BJ (cell line): Measurements from ENCODE around the gene FBXW11. TPM values are rescaled to one million over a fixed set of nuclear protein-coding genes. Genes with fewer than 3 reads are reported as not detected.

ENCODE experiments used
- CTCF ChIA-PET: fragments of 350-600 bp; formaldehyde crosslinking; extraction: SDS; loops from one replicate; lab custom pipeline; 2021; ENCODE audit warnings: antibody characterized with exemption, inconsistent platforms; lab: Yijun Ruan, JAX
- POLR2A ChIA-PET: fragments of 300-600 bp; sonication (Branson Sonifier 250); formaldehyde crosslinking; extraction: SDS; loops from one replicate; lab custom pipeline; 2021; ENCODE audit warnings: antibody characterized with exemption; lab: Charles Lee
- DNase-seq: peaks from one replicate; pipeline ENCODE4 v3.0.0-alpha.2; 2011; ENCODE audit warnings: low read depth
- H3K27me3 ChIP-seq: 2 replicates; pipeline ENCODE4 v1.6.0; 2011; ENCODE audit warnings: low read length; ENCODE audit not compliant: control insufficient read depth, insufficient read depth
- H3K36me3 ChIP-seq: 2 replicates; pipeline ENCODE4 v1.5.1; 2011; ENCODE audit warnings: low read length; ENCODE audit not compliant: control insufficient read depth, insufficient read depth
- H3K4me3 ChIP-seq: 2 replicates; pipeline ENCODE4 v1.5.1; 2011; ENCODE audit warnings: low read depth, mild to moderate bottlenecking, control low read depth, low read length
- polyA plus RNA-seq: library from polyadenylated mRNA; depleted of rRNA; stranded (reverse); fragments of >200 nt; gene quantifications from 2 replicates; pipeline ENCODE4 v1.2.3, GENCODE V29; 2011
- TF ChIP-seq, protein P1 (sequence below): IDR thresholded peaks from 2 replicates; pipeline ENCODE4 v1.5.1; 2011; ENCODE audit warnings: low read depth, mild to moderate bottlenecking, control low read depth, inconsistent platforms, low read length, moderate library complexity; ENCODE audit not compliant: insufficient read depth

FBXW11 gene
- polyA plus RNA-seq, 1 experiment: 55.5 TPM

DNA sequence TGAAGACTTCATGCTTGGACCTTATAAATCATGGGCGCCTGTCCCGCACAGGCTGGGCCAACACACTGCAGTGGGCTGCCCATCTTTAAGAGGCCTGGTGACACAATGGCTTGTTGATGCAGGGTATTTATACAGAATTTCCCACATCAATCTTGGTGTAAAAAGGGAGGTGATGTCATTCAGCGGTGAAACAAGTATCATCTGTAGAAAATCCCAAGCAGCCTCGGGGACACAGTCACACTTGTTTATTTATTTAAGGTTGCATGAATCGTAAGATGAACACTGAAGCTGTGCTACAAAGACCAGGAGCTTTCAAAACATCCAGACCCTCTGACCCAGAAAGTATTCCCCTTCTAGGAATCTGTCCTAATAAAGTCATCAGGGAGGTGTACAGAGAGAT, 180.3 kb downstream of the FBXW11 start:
- no peaks in the 10 kb centered on the region for H3K36me3 ChIP-seq
- ChIA-PET POLR2A (no interaction called here), CTCF (interaction anchor here (1.0 kb wide), 1 partner anchor 250 kb away, joined by 3 read pairs; no protein-coding TSS in a partner anchor)
- H3K4me3 ChIP-seq: no peak overlapping the region
- DNase-seq: no peak
- 0 out of 2 replicates have a peak, but pooled peaks cover 1% of the 10 kb centered on the region for H3K27me3 ChIP-seq
- TF ChIP-seq, protein P1, sequence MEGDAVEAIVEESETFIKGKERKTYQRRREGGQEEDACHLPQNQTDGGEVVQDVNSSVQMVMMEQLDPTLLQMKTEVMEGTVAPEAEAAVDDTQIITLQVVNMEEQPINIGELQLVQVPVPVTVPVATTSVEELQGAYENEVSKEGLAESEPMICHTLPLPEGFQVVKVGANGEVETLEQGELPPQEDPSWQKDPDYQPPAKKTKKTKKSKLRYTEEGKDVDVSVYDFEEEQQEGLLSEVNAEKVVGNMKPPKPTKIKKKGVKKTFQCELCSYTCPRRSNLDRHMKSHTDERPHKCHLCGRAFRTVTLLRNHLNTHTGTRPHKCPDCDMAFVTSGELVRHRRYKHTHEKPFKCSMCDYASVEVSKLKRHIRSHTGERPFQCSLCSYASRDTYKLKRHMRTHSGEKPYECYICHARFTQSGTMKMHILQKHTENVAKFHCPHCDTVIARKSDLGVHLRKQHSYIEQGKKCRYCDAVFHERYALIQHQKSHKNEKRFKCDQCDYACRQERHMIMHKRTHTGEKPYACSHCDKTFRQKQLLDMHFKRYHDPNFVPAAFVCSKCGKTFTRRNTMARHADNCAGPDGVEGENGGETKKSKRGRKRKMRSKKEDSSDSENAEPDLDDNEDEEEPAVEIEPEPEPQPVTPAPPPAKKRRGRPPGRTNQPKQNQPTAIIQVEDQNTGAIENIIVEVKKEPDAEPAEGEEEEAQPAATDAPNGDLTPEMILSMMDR: no peak

DNA sequence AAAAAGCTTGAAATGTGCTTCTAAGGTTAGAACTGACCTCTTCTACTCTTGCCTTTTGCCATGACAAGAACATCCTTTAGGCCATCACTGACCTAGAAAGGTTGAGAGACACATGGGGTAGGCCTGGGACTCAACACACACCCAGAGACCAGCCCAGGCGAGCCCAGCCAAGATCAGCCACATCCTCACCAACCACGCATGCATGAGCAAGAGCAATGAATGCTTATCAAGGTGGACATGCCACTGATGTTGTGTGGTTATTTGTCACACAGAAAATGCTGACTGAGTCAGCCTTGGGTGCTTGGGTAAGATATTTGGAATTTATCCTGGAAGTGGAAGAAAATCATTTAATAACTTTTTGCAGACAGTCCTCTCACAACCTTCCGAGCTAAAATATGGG, 181.4 kb downstream of the FBXW11 start:
- no peaks in the 10 kb centered on the region for H3K36me3 ChIP-seq
- H3K27me3 ChIP-seq: 0 out of 2 replicates have a peak, but pooled peaks cover 1% of the 10 kb centered on the region
- no peak overlapping the region for H3K4me3 ChIP-seq
- no peak for DNase-seq
- TF ChIP-seq, protein P1: no peak
- ChIA-PET POLR2A (no interaction called here), CTCF (no interaction called here)

- POLR2A ChIA-PET: no interaction called here
- no peaks in the 10 kb centered on the region for H3K36me3 ChIP-seq
- CTCF ChIA-PET: no interaction called here
- no peak overlapping the region for H3K4me3 ChIP-seq
- TF ChIP-seq, protein P1: no peak
- H3K27me3 ChIP-seq: peaks cover 1% of the 10 kb centered on the region; the same call in 1 of the 2 replicates
- no peak for DNase-seq
These were observed 183.2 kb downstream of the FBXW11 start for GRCh38 chr5:171823269-171823668.

GRCh38 chr5:171821286-171821685, 185.2 kb downstream of the FBXW11 start:
- TF ChIP-seq, protein P1: no peak
- ChIA-PET POLR2A (interaction anchor here (0.6 kb wide), 1 partner anchor 149 kb away, joined by 4 read pairs; no protein-coding TSS in a partner anchor), CTCF (no interaction called here)
- Histone ChIP-seq H3K36me3 (no peaks in the 10 kb centered on the region), H3K27me3 (peaks cover 1% of the 10 kb centered on the region; the same call in 1 of the 2 replicates), H3K4me3 (no peak overlapping the region)
- DNase-seq: no peak

DNA sequence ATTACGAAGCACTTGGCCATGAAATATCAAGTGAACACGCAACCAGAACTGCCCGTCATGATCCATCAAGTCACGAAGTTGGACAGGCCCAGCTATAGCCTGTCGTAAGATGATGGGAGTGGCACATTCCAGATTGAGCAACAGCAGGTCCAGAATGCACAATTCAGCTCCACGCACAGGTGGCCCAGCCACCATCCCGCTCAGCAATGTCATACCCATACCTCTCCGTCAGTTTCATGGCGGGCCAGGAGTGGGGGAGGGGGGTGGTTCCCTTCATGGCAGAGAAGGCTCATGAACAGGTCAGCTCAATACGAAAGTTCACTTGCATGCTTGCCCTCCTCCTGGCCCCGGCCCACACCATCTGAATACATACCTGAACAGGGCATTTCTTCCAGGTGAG, 185.9 kb downstream of the FBXW11 start:
- Histone ChIP-seq H3K4me3 (no peak overlapping the region), H3K36me3 (no peaks in the 10 kb centered on the region), H3K27me3 (peaks cover 3% of the 10 kb centered on the region; the same call in 1 of the 2 replicates)
- ChIA-PET POLR2A (no interaction called here), CTCF (no interaction called here)
- DNase-seq: no peak
- TF ChIP-seq, protein P1: no peak
